HepG2 (cell line): ENCODE measurements around the gene ZMIZ1. TPM values are rescaled to one million over a fixed set of nuclear protein-coding genes. Genes with fewer than 3 reads are reported as not detected.

Experiments used
- ATAC-seq: fragments of 200-7000 bp; cut with Tn5 transposase; 3 replicates; pipeline ENCODE4 v1.9.1; 2020; ENCODE audit warnings: mild to moderate bottlenecking, moderate library complexity
- BruUV-seq: library from RNA; stranded (reverse); fragments of 400-500 nt; replicated peaks from 2 replicates; lab custom pipeline; 2021; lab: Mats Ljungman, UMichigan
- CTCF ChIA-PET: fragments of 300-600 bp; formaldehyde crosslinking; extraction: SDS; loops from one replicate; lab custom pipeline; 2021; ENCODE audit warnings: low total read pairs, inconsistent platforms, low intra/inter-chr PET ratio; lab: Yijun Ruan, JAX
- POLR2A ChIA-PET: fragments of 350-600 bp; sonication (Branson Sonifier 250); formaldehyde crosslinking; loops from one replicate; lab custom pipeline; 2020; ENCODE audit warnings: antibody characterized with exemption, inconsistent platforms; lab: Yijun Ruan, JAX
- DNase-seq: peaks from one replicate; pipeline ENCODE4 v3.0.0-alpha.2; 2015; ENCODE audit warnings: low spot score
- FAIRE-seq: peaks from 3 replicates; lab custom pipeline; 2011; peaks lifted over from hg19 to GRCh38; lab: Jason Lieb, UNC
- H2AFZ ChIP-seq: one replicate; pipeline ENCODE4 v1.6.1; 2011; ENCODE audit warnings: low read length, inconsistent platforms
- H3K27ac ChIP-seq: fragments of 300-600 bp; 3 replicates; pipeline ENCODE4 v1.8.0; 2011; ENCODE audit warnings: mixed run types, mild to moderate bottlenecking, mixed read lengths, low read length, inconsistent platforms; ENCODE audit not compliant: insufficient read depth; ENCODE audit errors: extremely low read length
- H3K27me3 ChIP-seq, 2 experiments: fragments of 200-600 bp in 1 of 2; 2 replicates in 1 of 2; 3 replicates in 1 of 2; pipeline versions ENCODE4 v1.6.0 to v1.8.0; 2011; ENCODE audit warnings: low read length in 2 of 2, mild to moderate bottlenecking in 2 of 2, moderate library complexity in 2 of 2, inconsistent platforms in 1 of 2; ENCODE audit not compliant: insufficient read depth in 2 of 2, control insufficient read depth in 1 of 2
- H3K36me3 ChIP-seq, 2 experiments: fragments of 200-600 bp in 1 of 2; replicated peaks in 1 of 2; 2 replicates in 1 of 2; 3 replicates in 1 of 2; pipeline versions ENCODE4 v1.5.1 to v1.8.0; 2011; ENCODE audit warnings: low read length in 2 of 2, inconsistent platforms in 1 of 2; ENCODE audit not compliant: insufficient read depth in 2 of 2, control insufficient read depth in 1 of 2
- H3K4me1 ChIP-seq: 2 replicates; pipeline ENCODE4 v1.5.1; 2012; ENCODE audit warnings: low read length, inconsistent platforms; ENCODE audit not compliant: insufficient read depth
- H3K4me2 ChIP-seq: 2 replicates; pipeline ENCODE4 v1.6.0; 2011; ENCODE audit warnings: low read depth, low read length, inconsistent platforms
- H3K4me3 ChIP-seq, 3 experiments: fragments of 200-600 bp in 1 of 3; sonication (generic), shearing (Covaris generic) in 1 of 3; replicated peaks in 1 of 3; 2 replicates each; pipeline ENCODE4 v1.5.1; 2011 to 2016; ENCODE audit warnings: low read length in 3 of 3, inconsistent platforms in 2 of 3, low read depth in 2 of 3, mild to moderate bottlenecking in 2 of 3, control low read depth in 1 of 3, mixed read lengths in 1 of 3; ENCODE audit not compliant: insufficient read depth in 1 of 3
- H3K79me2 ChIP-seq: one replicate; pipeline ENCODE4 v1.6.1; 2011; ENCODE audit warnings: low read length, inconsistent platforms; ENCODE audit not compliant: insufficient read depth
- H3K9ac ChIP-seq: 2 replicates; pipeline ENCODE4 v1.6.0; 2011; ENCODE audit warnings: mild to moderate bottlenecking, low read depth, low read length, inconsistent platforms; ENCODE audit not compliant: insufficient read depth
- H3K9me3 ChIP-seq: 2 replicates; pipeline ENCODE4 v1.5.1; 2012; ENCODE audit warnings: mild to moderate bottlenecking, low read length
- H4K20me1 ChIP-seq: 2 replicates; pipeline ENCODE4 v1.6.0; 2011; ENCODE audit warnings: inconsistent platforms, mild to moderate bottlenecking, low read length, moderate library complexity; ENCODE audit not compliant: insufficient read depth
- HNRNPLL ChIP-seq: fragments of 200-400 bp; formaldehyde crosslinking; IDR thresholded peaks from 2 replicates; pipeline ENCODE4 v1.6.1; 2017; ENCODE audit warnings: mild to moderate bottlenecking, low read depth, low read length; ENCODE audit not compliant: poor library complexity, severe bottlenecking
- RBM22 ChIP-seq: fragments of 200-400 bp; formaldehyde crosslinking; optimal IDR thresholded peaks from 2 replicates; pipeline ENCODE3; 2017; ENCODE audit warnings: mild to moderate bottlenecking, low read length, moderate library complexity
- U2AF2 ChIP-seq: fragments of 200-400 bp; formaldehyde crosslinking; IDR thresholded peaks from 2 replicates; pipeline ENCODE4 v1.6.1; 2017; ENCODE audit warnings: low read depth, mild to moderate bottlenecking, low read length
- WGBS: methylation state at CpG from one replicate; pipeline ENCODE4 v1.1.6; 2017; ENCODE audit warnings: low lambda C conversion rate; 5-methylcytosine and 5-hydroxymethylcytosine counted together
- in situ Hi-C: cut with HindIII; loops from 2 replicates; pipeline ENCODE4 v1.10.0; 2017; ENCODE audit warnings: low pct_unique_long_range_greater_than_20kb; ENCODE audit not compliant: extremely low pct_ligation_motif_present
- intact Hi-C: fragments of 100-400 bp; cut with micrococcal nuclease; formaldehyde crosslinking; loops from one replicate; pipeline ENCODE4 v1.10.0; 2022; ENCODE audit not compliant: unreplicated experiment
- polyA plus RNA-seq, 8 experiments: library from polyadenylated mRNA; depleted of rRNA in 3 of 8; stranded (reverse) in 7 of 8; unstranded in 1 of 8; fragments of >200 nt; fragmentation: Illumina TruSeq in 4 of 8; extraction: Trizol in 4 of 8; gene quantifications; 2 replicates each; pipeline versions ENCODE4 v1.2.1 to v1.2.3, GENCODE V29; 2011 to 2016; ENCODE audit warnings: low read depth in 4 of 8, missing spikeins in 1 of 8, mixed read lengths in 1 of 8; ENCODE audit not compliant: insufficient read depth in 1 of 8
- total RNA-seq, 5 experiments: library from RNA; depleted of rRNA; stranded (reverse); fragments of >200 nt; fragmentation: Illumina TruSeq; extraction: Trizol; gene quantifications; 2 replicates each; pipeline ENCODE4 v1.2.3, GENCODE V29; 2016; ENCODE audit warnings: low read depth in 1 of 5

The ZMIZ1 gene
- total and polyA plus RNA-seq, 2 of the 13 experiments (the other 11 are each of a cell fraction or from before 2014, with no cell fraction given), result 5.3 to 10.2 TPM

DNA sequence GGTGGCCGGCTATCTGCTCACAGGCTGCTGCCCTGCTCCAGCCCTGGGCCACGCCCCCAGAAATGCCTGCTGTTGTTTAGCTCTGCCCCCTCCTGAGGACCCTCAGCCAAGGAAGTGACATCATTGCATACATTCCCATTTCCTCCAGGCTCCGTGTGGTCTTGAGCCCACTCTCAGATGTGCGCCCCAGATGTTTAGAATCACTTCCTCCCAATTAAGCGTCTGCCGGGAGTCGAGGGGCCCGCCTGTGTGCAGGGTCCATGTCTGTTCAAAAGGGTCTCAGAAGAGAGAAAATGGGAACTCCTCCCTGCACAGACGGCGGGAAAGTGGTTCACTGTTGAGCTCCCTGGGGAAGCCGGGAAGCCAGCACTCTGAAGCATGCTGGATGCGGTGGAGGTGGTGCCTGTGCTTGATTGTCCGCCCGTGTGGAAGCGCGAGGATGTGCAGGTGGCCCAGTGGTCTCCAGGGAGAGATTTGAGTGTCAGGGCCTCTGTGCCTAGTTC is 161.6 kb downstream of the ZMIZ1 start:
- POLR2A ChIA-PET, result no interaction called here
- H2AFZ ChIP-seq, result no peak overlapping the region

GRCh38 chr10:79230850-79231249 is 162.1 kb downstream of the ZMIZ1 start:
- no peak overlapping the region for H2AFZ ChIP-seq
- ATAC-seq, result no peak
- no peak overlapping the region for H3K27ac ChIP-seq
- 93% methylated on average over 3 of the region's 4 CpGs for WGBS
- BruUV-seq, result no TSS peak
- no peak for FAIRE-seq
- POLR2A ChIA-PET, result no interaction called here
- no peak overlapping the region for H3K4me2 ChIP-seq
- H3K36me3 ChIP-seq, result peaks cover 36 to 92% of the 10 kb centered on the region in 2 experiments
- in situ Hi-C loops, result no loop called here
- no peak for TF ChIP-seq HNRNPLL
- peak; percentile 1 for TF ChIP-seq RBM22
- TF ChIP-seq, all 625 proteins: peak for 1
- H3K9ac ChIP-seq, result no peak overlapping the region
- H3K4me3 ChIP-seq, result no peak overlapping the region
- H4K20me1 ChIP-seq, result peaks cover 9% of the 10 kb centered on the region; the same call in 1 of the 2 replicates
- H3K9me3 ChIP-seq, result no peaks in the 10 kb centered on the region
- intact Hi-C loops, result no loop called here
- no peak for DNase-seq
- no peaks in the 10 kb centered on the region for H3K27me3 ChIP-seq
- CTCF ChIA-PET, result no interaction called here
- H3K79me2 ChIP-seq, result no peaks in the 10 kb centered on the region
- no peaks in the 10 kb centered on the region for H3K4me1 ChIP-seq

More for the DNA sequence above, 161.6 kb downstream of the ZMIZ1 start:
- CTCF ChIA-PET, result no interaction called here
- Histone ChIP-seq H3K4me3 (no peak overlapping the region), H3K4me2 (no peak overlapping the region), H3K27me3 (no peaks in the 10 kb centered on the region), H3K9ac (no peak overlapping the region), H3K36me3 (peaks cover 38 to 92% of the 10 kb centered on the region in 2 experiments), H3K4me1 (no peaks in the 10 kb centered on the region), H4K20me1 (peaks cover 8% of the 10 kb centered on the region; the same call in 1 of the 2 replicates), H3K27ac (no peak overlapping the region), H3K9me3 (no peaks in the 10 kb centered on the region), H3K79me2 (no peaks in the 10 kb centered on the region)
- TF ChIP-seq RBM22, result peak; percentile 62
- no peak for TF ChIP-seq U2AF2
- in situ Hi-C loops, result no loop called here
- no peak for DNase-seq
- 96% methylated on average over 16 of the region's 16 CpGs for WGBS
- no peak for ATAC-seq
- intact Hi-C loops, result no loop called here
- BruUV-seq, result no TSS peak
- FAIRE-seq, result no peak
